SU-DHL-6 (cell line): ENCODE results near the gene PTAR1.

Source experiments
- H2AFZ ChIP-seq: fragments of 200-600 bp; sonication (generic); 2 replicates; pipeline ENCODE4 v1.6.1; 2014; ENCODE audit warnings: low read depth, mild to moderate bottlenecking, moderate library complexity, mixed read lengths, antibody characterized with exemption, low read length; ENCODE audit not compliant: severe bottlenecking
- H3F3A ChIP-seq: fragments of 200-600 bp; shearing (Covaris generic); 2 replicates; pipeline ENCODE4 v1.6.0; 2016; ENCODE audit warnings: antibody characterized with exemption, mild to moderate bottlenecking; ENCODE audit not compliant: insufficient read depth
- H3K27ac ChIP-seq: fragments of 200-600 bp; sonication (generic); 2 replicates; pipeline ENCODE4 v1.5.1; 2016; ENCODE audit warnings: low read depth, mild to moderate bottlenecking, low read length, moderate library complexity, mixed read lengths
- H3K27me3 ChIP-seq: fragments of 200-600 bp; sonication (generic), shearing (Covaris generic); 2 replicates; pipeline ENCODE4 v1.6.0; 2014; ENCODE audit warnings: mild to moderate bottlenecking, low read length
- H3K36me3 ChIP-seq: fragments of 200-600 bp; sonication (generic); 2 replicates; pipeline ENCODE4 v1.6.1; 2014; ENCODE audit warnings: mild to moderate bottlenecking, low read length, mixed read lengths
- H3K4me2 ChIP-seq: fragments of 300-600, 200-600 bp; shearing (Covaris generic), sonication (generic); 2 replicates; pipeline ENCODE4 v1.6.0; 2014; ENCODE audit warnings: low read length, low read depth, mild to moderate bottlenecking; ENCODE audit not compliant: poor library complexity, severe bottlenecking
- H3K4me3 ChIP-seq: fragments of 200-600 bp; sonication (generic); 2 replicates; pipeline ENCODE4 v1.5.1; 2014; ENCODE audit warnings: antibody characterized with exemption, low read length, mild to moderate bottlenecking, mixed read lengths; ENCODE audit not compliant: insufficient read depth, poor library complexity, severe bottlenecking
- H3K79me2 ChIP-seq: fragments of 200-600 bp; sonication (generic); 2 replicates; pipeline ENCODE4 v1.6.1; 2014; ENCODE audit warnings: mild to moderate bottlenecking, low read length, moderate library complexity; ENCODE audit not compliant: insufficient read depth
- H3K9ac ChIP-seq: fragments of 200-600 bp; sonication (generic); 2 replicates; pipeline ENCODE4 v1.7.0; 2014; ENCODE audit warnings: mild to moderate bottlenecking, low read length
- H3K9me2 ChIP-seq: fragments of 200-600 bp; sonication (generic); replicated peaks from 2 replicates; pipeline ENCODE4 v1.6.1; 2014; ENCODE audit warnings: low read length; ENCODE audit not compliant: insufficient read depth
- H3K9me3 ChIP-seq: fragments of 200-600 bp; sonication (generic); 2 replicates; pipeline ENCODE4 v1.6.1; 2014; ENCODE audit warnings: low read length, mixed read lengths; ENCODE audit not compliant: insufficient read depth
- H4K20me1 ChIP-seq: fragments of 200-600 bp; sonication (generic); 2 replicates; pipeline ENCODE4 v1.6.1; 2014; ENCODE audit warnings: low read depth, mild to moderate bottlenecking, antibody characterized with exemption, low read length, moderate library complexity, mixed read lengths
- CTCF ChIP-seq: fragments of 200-600 bp; sonication (generic); IDR thresholded peaks from one replicate; pipeline ENCODE4 v1.5.1; 2017; ENCODE audit warnings: antibody characterized with exemption, mild to moderate bottlenecking, low read length, moderate library complexity; ENCODE audit not compliant: insufficient read depth, poor library complexity, severe bottlenecking
- EZH2phosphoT487 ChIP-seq: fragments of 200-600 bp; sonication (generic), shearing (Covaris generic); conservative IDR thresholded peaks from 2 replicates; pipeline ENCODE4 v1.6.1; 2018; ENCODE audit warnings: mild to moderate bottlenecking, antibody characterized with exemption, low read length, moderate library complexity, mixed read lengths

The PTAR1 gene, protein sequence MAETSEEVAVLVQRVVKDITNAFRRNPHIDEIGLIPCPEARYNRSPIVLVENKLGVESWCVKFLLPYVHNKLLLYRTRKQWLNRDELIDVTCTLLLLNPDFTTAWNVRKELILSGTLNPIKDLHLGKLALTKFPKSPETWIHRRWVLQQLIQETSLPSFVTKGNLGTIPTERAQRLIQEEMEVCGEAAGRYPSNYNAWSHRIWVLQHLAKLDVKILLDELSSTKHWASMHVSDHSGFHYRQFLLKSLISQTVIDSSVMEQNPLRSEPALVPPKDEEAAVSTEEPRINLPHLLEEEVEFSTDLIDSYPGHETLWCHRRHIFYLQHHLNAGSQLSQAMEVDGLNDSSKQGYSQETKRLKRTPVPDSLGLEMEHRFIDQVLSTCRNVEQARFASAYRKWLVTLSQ

GRCh38 chr9:69759421-69760277, at the start of gene PTAR1:
Gene PTAR1 (minus strand): TSS chr9:69760011. CDS start chr9:69759938, 73 bp downstream.
- no peaks in the 10 kb centered on the region for H4K20me1 ChIP-seq
- no peak for TF ChIP-seq CTCF
- TF ChIP-seq EZH2phosphoT487, result no peak
- H2AFZ ChIP-seq, result peak within 1 kb of the TSS; percentile 99
- peaks cover 15% of the 10 kb centered on the region; the same call in 1 of the 2 replicates for H3K36me3 ChIP-seq
- peaks cover 45% of the 10 kb centered on the region for H3K79me2 ChIP-seq
- H3K27ac ChIP-seq, result peak within 1 kb of the TSS; percentile 87
- H3K4me3 ChIP-seq, result peak within 1 kb of the TSS; percentile 75
- 0 out of 2 replicates have a peak, but pooled peaks cover 4% of the 10 kb centered on the region for H3F3A ChIP-seq
- H3K4me2 ChIP-seq, result peak within 1 kb of the TSS; percentile 100
- H3K9me3 ChIP-seq, result no peaks in the 10 kb centered on the region
- peak within 1 kb of the TSS; percentile 84 for H3K9ac ChIP-seq
- H3K27me3 ChIP-seq, result no peaks in the 10 kb centered on the region
- H3K9me2 ChIP-seq, result no peaks in the 10 kb centered on the region

DNA sequence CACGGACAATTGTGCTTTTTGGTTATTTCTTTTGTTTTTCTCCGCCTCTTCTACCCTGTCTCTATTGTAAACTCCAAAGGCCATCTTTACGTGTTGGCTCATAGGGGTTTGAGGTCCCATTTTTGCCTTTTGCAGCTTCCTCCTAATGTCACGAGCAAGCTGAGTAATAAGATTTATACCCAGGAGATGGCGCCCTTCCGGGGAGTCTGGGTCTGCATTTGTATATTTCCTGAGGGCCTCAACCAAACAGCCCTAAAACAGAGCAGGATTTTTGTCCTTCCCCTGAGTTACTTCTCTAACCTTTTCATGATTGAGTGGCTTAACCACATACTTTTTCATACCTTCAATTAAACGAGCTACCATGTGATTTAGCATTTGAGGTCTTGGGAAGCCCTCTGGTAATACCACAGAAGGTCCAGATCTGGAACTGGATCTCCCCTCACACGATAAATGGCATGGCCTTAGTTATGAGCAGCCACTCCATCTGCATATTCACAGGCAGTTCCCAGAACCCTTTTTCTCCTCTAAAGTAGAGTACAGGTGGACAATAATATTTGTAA, 49.6 kb upstream of the PTAR1 start:
- Histone ChIP-seq H3K9ac (no peak overlapping the region), H3K4me2 (no peak overlapping the region), H2AFZ (no peak overlapping the region), H3K9me3 (no peaks in the 10 kb centered on the region), H3K79me2 (no peaks in the 10 kb centered on the region), H3K27me3 (no peaks in the 10 kb centered on the region), H3K27ac (no peak overlapping the region), H3F3A (no peaks in the 10 kb centered on the region), H3K4me3 (no peak overlapping the region), H4K20me1 (no peaks in the 10 kb centered on the region), H3K9me2 (no peaks in the 10 kb centered on the region), H3K36me3 (no peaks in the 10 kb centered on the region)
- TF ChIP-seq CTCF, result no peak
- TF ChIP-seq EZH2phosphoT487, result no peak

- Histone ChIP-seq H3K9ac (no peak overlapping the region), H3F3A (no peaks in the 10 kb centered on the region), H3K27me3 (no peaks in the 10 kb centered on the region), H3K4me2 (no peak overlapping the region), H3K4me3 (no peak overlapping the region), H3K36me3 (no peaks in the 10 kb centered on the region), H3K27ac (no peak overlapping the region), H3K9me2 (no peaks in the 10 kb centered on the region), H3K79me2 (no peaks in the 10 kb centered on the region), H2AFZ (no peak overlapping the region), H3K9me3 (no peaks in the 10 kb centered on the region), H4K20me1 (no peaks in the 10 kb centered on the region)
- TF ChIP-seq CTCF (no peak), EZH2phosphoT487 (no peak)
Observed at GRCh38 chr9:69806627-69807026, 46.8 kb upstream of the PTAR1 start.
